GM21737 (cell line): ENCODE data around the gene WDSUB1.

Experiments
- ATAC-seq: cut with Tn5 transposase; IDR thresholded peaks from one replicate; pipeline ENCODE4 v1.9.1; 2021; ENCODE audit warnings: mild to moderate bottlenecking, moderate library complexity; ENCODE audit not compliant: unreplicated experiment

The WDSUB1 gene, protein sequence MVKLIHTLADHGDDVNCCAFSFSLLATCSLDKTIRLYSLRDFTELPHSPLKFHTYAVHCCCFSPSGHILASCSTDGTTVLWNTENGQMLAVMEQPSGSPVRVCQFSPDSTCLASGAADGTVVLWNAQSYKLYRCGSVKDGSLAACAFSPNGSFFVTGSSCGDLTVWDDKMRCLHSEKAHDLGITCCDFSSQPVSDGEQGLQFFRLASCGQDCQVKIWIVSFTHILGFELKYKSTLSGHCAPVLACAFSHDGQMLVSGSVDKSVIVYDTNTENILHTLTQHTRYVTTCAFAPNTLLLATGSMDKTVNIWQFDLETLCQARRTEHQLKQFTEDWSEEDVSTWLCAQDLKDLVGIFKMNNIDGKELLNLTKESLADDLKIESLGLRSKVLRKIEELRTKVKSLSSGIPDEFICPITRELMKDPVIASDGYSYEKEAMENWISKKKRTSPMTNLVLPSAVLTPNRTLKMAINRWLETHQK

DNA sequence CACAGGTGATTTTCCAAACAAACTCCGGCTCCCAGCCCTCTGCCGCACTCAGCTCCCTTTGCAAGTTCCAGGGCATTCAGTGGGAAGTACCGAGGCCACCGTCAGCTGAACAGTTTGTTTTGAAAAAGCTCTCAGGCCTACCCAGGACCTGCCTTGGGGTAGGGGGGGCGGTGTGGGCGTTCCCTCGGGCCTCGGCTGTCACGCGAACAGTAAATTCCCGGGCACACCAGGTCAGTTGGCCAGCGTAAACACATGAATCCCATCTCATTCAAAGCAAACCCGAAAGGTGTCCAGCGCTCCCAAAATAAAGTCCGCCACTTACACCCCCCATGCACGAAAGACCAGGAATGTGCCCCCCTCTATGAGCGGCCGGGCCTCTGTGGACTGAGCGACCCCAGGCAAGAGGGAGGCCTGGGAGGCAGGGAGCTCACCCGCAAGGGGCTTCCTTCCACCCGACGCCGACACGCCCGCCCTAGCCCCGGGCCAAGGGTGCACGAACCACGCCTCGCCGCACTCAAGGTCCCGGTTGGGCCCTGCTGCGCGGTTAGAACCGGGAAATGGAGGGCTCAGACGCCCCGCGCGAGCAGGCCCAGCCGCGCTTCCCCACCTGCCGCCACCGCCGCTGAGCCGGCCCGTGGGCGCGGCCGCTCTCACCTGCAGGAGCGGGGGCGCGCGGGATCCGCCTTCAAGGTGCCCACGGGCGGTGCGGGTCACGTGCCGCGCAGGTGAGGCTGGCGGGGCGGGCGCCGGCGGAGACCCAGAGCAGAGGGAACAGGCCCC, at the start of gene WDSUB1:
Gene WDSUB1, minus strand, starts transcription at position 775 of the 780 bp plus-strand sequence. CDS start 3,634 bp downstream, outside the sequence.
- ATAC-seq, result no peak

DNA sequence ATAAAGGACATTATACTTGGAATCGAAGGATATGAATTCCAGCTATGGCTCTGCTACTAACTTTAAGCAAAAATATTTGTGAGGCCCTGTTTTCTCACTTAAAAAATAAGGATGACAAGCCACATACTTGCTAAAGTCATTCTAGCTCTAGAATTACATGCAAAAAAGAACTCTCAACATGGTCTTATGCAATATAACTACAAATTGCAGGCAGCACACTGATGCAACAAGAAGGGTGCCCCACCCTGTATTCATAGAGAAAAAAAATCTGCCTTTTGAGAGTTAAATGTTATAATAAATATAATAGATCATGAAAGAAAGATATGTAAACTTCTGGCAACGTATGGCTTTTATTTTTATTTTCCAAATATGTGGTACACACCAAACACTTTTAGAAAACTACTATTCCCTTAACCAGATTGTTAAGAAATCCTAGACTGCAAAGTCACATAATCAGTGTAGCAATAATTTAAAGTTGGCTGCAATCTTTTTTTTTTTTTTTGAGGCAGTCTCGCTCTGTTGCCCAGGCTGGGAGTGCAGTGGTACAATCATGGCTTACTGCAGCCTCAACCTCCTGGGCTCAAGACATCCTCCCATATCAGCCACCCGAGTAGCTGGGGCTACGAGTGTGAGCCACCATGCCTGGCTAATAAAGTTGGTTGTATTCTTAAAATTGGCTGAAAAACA, 40.2 kb upstream of the WDSUB1 start:
- no peak for ATAC-seq

DNA sequence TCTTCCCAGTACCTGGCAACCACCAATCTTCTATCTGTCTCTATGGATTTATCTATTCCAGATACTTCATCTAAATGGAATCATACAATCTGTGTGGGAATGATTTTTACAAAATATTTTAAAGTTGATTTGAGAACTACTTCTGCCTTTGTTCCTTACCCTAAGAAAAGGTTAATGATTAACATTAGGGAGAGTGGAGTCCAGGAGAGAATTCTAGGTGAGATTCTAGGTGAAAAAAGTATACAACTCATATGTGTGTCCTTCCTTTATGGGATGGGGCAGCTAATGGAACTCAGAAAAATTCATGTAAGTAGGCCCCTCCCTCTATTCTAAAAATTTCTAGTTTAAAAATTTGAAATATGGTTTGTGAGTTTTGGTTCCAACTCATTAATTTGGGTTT, 35.9 kb upstream of the WDSUB1 start:
- ATAC-seq, result no peak

DNA sequence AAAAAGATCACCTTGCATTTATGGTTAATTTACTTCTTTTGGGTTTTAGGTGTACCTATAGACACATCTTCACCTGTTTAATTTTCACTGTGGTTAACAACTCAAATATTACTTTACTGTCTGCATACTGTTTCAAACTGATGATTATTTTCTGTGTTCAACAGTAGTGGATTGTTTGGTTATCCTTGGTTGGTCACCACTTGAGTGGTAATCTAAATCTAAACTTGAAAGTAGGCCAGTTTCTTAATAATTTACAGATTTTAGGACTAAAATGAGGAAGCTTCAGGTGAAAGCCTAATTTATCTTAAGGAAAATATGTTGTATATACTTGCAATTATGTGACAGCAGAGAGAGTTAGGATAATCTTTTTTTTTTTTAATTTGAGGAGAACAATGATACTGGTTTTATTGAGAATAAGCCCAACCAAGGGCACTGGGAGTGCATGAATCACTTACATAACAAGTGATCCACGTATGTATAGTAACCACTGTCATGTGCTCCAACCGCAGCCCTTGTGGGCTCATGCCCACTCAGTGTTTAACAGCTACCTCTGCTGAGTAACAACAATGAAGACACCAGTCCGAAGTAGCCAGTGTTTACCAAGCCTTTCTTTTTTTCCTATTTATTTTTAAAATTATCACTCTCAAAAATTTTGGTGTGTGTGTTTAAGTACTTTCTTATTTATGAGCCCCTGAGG, 31.0 kb upstream of the WDSUB1 start:
- peak; percentile 64 for ATAC-seq

DNA sequence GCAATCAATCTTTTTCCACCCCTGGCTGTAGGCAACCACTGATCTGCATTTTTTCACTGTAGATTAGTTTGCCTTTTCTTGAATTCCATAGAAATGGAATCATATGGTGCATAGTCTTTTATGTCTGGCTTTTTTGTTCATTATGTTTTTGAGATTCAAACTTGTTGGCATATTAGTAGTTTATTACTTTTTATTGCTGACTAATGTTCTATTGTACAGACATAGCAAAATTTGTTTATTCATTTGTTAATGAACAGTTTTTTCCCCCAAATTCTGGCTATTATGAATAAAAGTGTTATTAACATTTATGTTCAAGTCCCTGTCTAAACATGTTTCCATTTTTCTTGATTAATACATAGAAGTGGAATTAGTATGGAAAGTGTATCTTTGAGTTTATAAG, 21.4 kb upstream of the WDSUB1 start:
- ATAC-seq, result no peak

DNA sequence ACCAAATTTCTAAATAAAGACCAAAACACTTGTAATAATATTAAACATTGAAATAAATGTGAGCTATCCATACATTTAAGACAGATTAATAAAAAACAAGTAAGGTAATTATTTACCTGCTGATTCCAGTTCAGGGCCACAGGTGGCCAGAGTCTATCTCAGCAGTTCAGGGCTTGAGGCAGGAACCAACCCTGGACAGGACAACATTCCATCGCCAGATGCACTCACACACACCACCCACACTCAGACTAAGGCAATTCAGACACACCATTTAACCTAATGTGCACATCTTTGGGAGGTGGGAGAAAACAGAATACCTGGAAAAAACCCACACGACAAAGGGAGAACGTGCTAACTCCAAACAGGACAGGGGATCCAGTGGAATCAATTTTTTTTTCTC, 14.1 kb upstream of the WDSUB1 start:
- ATAC-seq, result no peak

DNA sequence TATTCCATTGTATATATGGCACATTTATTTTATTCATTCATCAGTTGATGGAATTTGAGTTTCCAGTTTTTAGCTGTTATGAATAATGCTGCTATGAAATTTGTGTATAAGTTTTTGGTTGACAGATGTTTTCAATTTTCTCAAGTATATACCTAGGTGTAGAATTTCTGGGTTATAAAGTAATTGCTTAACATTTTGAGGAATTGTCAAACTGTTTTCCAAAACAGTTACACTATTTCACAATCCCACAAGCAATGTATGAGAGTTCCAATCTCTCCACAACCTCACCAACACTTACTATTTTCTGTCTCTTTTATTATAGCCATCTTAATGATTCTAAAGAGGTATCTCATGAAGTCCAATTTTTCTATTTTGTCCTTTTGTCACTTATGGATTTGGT, 12.5 kb upstream of the WDSUB1 start:
- ATAC-seq, result no peak

DNA sequence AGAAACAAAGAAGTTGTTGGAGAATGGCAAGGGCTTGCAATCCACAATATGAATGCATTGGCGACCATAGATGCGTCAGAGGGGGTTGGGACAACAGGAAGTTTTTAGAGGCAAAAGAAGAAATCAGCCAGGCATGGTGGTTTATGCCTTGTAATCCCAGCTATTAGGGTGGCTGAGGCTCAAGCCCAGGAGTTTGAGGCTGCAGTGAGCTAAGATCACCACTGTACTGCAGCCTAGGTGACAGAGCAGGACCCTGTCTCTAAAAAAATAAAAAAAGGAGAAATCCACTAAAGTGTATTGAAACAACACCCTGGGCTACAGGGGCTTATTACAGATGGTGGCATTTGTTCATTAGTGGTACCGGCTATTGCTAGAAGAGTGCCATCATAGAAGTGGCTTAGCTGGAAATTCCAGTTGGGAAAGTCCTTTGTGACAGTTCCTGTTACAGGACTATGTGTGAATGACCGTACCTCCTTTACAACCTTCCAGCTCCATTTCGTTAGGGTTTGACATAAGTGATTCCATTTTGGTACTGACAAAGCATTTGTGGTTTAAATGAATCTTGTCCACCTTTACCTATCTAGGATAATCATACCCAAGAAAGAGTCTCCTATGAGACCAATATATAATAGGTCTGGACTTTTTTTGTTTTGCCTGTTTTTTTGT, 10.7 kb upstream of the WDSUB1 start:
- no peak for ATAC-seq

DNA sequence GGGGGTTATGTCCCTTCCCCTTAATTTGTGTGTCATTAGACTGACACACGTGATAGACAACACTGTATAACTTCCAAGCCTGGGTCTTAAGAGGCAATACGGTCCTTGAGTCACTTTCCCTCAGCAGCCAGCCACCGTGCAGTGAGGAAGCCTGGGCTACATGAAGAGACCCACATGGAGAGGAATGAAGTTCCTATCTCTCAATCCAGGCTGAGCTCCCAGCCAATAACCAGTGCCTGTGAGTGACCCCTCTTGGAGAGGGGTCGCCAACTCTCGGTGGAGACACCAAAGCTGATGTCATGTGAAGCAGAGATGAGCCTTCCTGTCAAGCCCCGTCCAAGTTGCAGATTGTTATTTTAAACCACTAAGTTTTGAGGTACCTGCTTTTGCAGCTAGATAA, 5.7 kb upstream of the WDSUB1 start:
- ATAC-seq, result no peak

DNA sequence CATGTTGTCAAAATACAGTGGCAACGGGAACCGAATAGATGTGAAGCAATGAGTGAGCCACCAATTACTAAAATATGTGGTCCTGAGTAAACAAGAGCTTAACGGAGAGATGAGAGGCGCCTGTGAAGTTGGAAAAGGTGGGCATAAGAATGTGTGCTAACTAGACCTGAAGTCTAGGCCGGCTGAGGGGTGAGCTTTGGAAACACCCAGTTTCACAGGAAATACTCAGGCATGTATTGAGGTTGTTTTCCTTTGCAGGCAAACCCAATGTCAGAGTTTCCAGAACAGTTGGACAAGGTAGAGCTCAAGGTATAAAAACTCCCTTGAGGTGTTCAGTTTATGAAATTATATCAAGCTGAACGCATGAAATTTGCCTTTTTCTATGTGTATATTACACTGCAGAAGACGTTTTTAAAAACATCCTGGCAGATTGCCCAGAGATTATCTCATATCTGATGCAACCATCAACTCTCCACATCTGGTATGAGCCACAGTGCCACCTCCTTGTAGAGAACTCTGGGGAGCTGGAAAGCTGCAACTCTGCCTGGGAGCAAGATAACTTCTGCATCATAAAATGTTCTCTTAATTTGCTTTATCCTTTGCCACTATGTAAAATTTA, 3.9 kb upstream of the WDSUB1 start:
- ATAC-seq, result no peak

DNA sequence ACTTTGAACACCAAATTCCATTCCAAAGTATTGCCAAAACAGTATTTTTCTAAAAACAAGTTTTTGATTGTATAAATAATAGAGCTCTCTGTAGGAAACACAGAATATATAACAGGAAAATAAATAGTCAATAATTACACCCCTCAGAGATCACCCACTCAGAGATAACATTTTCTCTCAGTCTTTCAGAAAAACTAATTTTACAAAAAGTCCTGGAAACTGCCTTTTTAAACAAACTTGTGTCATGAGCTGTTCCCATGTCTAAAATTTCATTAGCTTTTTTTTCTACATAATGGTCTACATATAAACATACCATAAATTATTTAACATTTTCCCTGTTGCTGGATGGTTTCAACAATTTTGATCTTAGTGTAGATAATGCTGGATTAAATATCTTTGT, 1.2 kb upstream of the WDSUB1 start:
- no peak for ATAC-seq

DNA sequence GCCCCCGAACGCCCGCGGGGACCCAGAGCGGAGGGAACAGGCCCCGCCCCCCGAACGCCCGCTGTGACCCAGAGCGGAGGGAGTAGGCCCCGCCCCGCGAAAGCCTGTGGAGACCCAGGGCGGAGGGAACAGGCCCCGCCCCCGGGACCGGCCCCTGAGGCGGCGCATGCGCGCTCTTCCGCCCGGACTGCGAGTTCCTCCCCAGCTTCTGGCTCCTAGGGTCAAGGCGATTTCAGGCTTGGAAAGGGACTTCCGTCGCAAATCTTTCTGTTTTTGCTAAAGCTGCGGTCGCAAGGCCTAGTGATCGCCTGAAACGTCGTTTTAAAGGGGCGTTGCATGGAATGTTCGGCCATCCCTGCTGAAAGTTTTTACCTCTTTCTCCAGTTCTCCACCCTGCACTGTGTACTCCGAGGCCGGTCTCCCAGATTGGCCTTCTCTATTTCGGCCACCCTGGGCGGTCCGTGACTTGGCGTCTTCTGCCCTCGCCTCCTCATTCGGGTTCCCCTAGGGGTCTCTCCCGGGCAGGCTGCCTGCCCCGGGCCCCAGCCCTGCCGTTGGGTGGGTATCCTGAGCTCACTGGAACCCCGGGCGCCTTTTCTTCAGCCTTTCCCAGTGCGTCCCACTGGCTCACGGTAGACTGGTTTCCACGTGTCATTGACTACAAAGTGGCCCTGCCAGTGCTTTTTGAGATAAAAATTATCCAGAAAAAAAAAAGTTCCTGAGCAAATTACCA, 372 bp upstream of the WDSUB1 start:
- peak; percentile 93 for ATAC-seq

DNA sequence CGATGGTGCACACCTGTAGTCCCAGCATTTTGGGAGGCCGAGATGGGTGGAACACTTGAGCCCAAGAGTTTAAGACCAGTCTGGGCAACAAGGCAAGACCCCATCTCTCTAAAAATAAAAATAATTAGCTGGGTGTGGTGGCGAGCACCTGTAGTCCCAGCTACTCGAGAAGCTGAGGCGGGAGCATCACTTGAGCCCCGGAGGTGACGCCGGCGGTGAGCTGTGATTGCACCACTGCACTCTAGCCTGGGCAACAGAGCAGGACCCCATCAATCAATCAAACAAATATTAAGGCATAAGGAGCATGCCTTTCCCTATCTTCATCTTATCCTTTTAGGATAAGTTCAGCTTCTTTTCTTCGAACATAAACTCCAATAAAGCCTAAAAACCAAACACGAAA, 1.1 kb downstream of the WDSUB1 start:
- no peak for ATAC-seq

DNA sequence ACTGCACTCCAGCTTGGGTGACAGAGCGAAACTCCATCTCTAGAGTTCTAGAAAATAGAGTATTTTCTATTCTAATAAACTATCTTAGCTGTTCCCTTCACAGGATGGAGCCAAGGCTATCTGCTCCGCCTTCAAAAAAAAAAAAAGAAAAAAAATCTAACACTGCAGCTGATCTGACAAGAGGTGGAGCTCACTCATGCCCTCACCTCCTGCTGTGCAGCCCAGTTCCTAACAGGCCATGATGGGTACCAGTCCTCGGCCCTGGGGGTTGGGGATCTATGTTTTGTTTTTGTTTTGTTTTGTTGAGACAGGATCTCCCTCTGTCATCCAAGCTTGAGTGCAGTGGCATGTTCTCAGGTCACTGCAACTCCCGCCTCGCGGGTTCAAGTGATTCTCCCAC, 3.0 kb downstream of the WDSUB1 start:
- no peak for ATAC-seq

DNA sequence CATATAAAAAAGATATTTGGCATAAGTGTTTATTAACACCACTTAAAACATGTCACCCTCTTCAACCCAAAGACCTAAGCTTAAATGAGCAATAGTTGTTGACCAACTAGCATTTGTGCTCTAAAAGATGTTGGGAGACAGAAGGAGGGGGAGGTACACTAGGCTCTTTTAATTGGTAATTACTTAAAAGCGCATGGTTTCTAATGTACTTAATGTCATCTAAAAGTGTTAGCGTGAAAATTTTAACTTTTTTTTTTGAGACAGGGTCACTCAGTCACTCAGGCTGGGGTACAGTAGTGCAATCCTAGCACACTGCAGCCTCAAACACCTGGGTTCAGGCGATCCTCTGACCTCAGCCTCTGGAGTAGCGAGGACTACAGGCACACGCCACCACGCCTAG, 5.5 kb downstream of the WDSUB1 start:
- no peak for ATAC-seq

DNA sequence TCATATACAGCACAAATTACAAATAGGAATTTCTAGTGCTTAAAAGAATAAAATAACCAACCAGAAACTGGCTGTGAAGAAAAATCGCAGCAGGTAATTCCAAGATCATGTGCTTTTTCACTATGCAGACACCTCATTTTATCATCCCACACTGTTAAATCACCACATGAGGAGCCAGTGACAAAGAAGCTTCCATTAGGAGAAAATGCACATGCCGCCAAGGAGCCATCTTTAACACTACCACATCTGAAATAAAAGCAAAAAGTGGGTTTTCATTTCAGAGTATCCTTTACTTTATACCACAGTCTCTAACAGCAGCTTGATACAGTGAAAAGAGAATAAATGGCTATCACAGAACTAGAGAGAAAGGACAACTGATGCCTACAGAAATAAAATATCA, 6.8 kb downstream of the WDSUB1 start:
- ATAC-seq, result no peak

DNA sequence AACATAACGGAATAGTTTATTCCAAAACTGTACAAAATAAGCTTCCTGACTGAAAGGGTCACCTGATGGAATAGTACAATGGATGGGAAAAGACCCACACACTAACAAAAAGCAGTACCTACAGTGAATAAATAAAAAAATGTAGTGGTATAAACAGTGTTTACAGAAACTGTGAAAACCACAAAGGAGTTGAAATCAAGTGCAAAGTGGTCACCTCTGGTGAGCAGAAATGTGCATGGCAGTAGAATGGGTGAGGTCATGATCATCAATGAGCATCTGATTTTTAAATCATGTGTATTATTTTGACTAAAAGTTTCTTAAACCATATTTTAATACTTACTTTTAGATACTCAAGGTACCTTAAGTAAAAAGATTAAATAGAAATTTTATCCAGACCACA, 11.4 kb downstream of the WDSUB1 start:
- no peak for ATAC-seq

DNA sequence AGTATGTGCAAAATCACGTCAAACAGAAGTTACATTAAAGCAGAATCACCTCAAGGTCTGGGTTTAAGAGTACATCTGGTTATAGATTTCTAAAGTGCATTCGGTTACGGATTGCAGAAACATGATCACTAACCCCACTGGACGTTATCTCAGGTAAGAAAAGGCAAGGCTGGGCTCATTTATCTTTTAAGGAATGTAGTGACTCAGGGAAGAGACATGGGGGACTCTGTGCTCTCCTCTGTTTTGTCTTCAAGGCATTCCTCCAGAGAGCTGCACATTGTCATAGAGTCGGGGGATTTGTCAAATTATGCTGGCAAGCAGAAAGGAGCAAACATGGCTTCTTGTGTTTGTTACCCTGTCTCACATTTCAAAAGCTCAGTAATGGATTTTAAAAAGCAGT, 14.3 kb downstream of the WDSUB1 start:
- ATAC-seq, result no peak

DNA sequence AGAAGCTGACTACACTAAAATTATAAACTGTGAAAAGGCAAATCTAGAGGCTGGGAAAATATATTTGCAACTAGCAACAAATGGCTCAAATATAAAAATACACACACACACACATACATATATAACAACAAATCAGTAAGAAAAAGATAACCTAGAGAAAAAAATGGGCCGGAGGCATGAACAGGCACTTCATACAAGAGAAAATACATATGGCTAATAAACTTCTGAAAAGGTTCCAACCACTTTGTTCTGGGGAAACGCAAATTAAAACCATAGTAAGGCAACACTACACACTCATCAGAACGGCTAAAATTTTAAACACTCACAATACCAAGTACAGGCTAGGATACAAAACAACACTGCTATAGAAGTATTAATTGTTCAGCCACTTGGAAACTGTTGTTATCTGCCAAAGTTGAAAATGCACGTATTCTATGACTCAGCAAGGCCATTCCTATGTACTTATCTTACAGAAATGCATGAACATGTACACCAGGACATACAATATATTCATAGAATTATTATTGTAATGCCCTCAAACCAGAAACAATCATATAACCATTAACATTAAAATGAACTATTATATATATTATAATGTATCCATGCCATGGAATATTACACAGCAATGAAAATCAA, 15.6 kb downstream of the WDSUB1 start:
- ATAC-seq, result no peak
